ENCODE measurements around the gene LRSAM1.

DNA sequence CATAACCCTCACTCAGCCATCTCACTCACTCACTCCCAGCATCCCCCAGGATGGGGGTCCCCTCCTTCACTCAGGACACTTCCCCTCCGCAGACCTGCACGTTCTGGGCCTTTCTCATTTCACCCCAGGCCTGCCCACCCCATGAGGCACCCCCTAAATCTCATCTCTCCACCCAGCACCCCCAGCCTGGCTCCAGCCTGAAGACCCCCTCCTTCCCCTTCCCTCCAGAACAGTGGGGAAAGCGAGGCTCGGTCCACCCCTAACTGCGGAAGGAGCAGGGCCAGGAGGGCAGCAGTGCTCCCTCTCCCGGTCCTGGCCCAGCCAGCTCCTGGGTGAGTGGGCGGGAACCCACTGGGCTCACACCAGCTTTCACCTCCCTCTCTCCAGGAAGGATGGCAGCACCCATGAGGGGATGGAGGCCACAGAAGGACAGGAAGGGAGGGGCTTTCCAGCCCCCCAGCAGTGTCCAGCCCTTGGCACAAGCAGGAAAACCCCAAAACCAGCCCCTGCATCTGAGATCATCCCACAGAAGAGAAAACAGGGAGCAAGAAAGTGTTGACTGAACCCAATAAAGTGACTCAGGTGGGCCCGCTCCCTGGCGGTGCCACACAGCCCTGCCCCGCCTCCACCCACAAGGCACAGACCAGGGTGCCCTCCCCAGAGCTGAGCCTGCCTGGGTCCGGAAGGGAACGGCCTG, 55.0 kb downstream of the LRSAM1 start:
- TF ChIP-seq GATA3 (IDR thresholded peaks at IDR 0.05; ENCODE audit: low read depth, low read length), result no peak
- no peak for TF ChIP-seq GATA2 (IDR thresholded peaks at IDR 0.05; ENCODE audit: low read depth, low read length)

All from SH-SY5Y (cell line).